GM21576 (cell line): Measurements from ENCODE around the gene HDGF.

ENCODE experiments used
- ATAC-seq: cut with Tn5 transposase; IDR thresholded peaks from one replicate; pipeline ENCODE4 v1.9.1; 2021; ENCODE audit warnings: mild to moderate bottlenecking, moderate library complexity; ENCODE audit not compliant: unreplicated experiment

HDGF gene

GRCh38 chr1:156746728-156747631 is 4.5 kb downstream of the HDGF start:
- no peak for ATAC-seq

- ATAC-seq, result no peak
Measured at GRCh38 chr1:156746406-156746727, 5.1 kb downstream of the HDGF start.

DNA sequence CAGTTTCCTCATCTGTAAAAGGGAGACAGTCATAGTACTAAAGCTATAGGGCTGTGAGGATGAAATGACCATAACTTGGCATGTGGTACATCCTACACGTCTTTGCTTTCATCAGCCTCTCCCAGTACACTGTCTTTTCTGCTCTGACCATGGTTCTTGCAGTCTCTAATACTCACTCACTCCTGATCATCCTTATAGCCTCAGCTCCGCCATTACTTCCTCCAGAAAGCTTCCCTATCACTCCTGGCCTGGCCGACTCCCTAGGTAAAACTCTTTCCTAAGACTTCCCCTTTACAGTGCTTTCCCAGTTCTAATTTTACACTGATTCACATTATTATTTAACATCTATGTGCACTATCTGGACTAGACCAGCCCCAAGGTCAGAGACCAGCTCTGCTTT is 5.6 kb downstream of the HDGF start:
- no peak for ATAC-seq

DNA sequence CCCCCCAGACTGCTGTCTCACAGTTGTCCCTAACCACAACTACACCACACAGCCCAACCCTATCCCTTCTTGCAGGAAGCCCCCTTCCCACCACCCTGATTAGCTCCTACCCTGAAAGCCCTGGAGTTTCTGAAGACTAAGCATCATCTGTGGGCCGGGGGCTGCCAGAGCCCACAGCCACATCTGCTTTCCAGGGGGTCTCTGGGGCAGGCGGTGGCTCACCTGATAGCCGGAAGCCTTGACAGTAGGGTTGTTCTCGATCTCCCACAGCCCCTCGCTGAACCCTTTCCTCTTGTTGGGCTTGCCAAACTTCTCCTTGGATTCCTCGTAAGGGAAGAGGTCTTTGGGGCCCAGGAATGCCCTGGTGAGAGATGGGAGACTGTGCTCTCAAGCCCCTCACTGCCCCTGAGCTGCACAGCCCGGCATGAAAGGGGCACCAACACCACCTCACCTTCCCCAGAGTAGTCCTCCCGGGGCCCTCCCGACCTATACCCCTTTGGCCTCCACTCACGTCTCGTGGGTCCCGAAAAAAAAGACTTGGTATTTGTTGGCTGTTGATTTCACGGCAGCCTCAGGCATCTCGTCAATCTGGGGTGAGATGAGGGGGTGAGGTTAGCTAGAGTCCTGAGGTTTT is 6.6 kb downstream of the HDGF start:
- no peak for ATAC-seq

GRCh38 chr1:156744344-156744743 is 7.1 kb downstream of the HDGF start:
- no peak for ATAC-seq

DNA sequence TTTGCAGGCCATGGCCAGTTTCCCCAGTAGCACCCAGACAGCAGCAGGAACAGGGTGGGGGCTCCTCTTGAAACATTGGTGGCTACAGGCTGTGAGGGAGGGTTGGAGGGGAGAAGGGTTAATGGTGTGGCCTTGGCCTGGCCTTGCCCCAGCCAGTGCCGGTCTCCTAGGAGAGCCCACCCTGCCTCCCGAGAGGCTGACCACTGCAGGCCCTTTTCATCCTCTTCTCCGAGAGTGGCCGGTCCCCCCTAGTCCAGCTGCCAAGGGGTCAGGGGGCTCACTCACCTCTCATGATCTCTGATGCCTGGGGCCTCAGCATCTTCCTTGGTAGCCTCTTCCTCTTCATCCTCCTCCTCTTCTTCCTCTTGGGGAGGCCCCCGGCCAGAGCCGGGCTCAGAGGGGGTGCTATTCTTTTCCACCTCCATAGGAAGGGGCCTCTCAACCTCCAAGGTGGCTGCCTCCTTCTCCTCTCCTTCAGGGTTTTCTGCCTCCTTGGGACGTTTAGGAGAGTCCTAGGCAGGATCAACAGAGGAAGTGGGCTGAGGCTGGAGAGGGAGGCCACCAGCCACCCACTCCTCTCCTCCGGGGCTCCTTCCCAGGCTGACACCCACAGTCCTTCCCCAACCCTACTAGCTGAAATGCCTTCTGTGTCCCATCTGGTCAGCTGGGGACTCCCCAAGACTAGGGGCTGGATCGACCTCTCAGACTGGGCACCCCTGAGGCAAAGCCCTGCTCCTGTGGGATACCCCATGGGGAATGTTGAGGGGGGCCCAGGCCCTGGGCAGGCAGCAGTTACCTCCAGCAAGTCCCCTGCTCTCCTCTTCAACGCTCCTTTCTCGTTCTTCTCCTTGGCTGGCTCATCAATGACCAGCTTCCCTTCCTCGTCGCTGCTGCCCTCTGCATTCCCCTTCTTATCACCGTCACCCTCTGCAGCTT is 7.8 kb downstream of the HDGF start:
- ATAC-seq, result no peak

DNA sequence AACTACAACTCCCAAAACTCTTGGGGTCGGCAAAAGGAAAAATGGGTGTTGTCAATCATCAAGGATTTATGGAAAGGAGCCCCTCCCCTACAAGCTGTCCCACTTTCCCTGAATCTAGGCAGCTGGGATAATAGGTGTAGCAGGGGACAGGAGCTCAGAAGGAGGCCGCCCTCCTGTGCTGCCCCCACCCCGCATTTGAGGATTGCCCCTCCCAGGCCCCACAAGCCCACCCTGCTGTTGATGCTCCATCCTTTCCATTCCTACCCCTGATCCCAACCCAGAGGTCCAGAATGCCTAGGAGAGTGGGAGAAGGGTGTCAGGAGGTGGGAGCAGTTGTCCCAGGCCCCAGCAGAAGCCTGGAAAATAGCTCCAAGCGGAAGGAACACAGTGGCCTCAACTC is 8.7 kb downstream of the HDGF start:
- ATAC-seq, result no peak

- no peak for ATAC-seq
Measured at GRCh38 chr1:156742017-156742416, 9.5 kb downstream of the HDGF start.

DNA sequence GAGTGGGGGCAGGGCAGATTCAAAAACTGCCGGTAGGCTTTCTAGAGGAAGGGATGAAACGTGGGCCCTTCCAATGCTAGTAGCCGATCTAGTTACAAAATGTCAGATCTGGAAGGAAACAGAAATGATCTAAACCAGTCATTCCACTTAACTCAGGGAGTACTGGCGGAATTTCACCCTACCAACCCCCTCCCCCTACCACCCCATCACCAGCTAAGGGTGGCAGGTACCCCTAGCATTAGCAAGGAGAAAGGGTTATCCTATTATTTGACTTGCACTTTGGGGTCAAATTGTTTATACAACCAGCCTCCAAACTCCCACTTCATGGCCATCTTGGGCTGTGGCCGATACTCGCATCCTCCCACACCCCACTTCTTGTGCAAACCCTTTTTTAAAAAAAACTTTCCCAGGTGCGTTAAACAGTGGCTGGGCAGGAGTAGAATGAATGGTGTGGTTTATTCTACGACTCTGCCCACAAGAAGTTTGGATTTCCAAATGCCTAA is 9.9 kb downstream of the HDGF start:
- ATAC-seq, result peak; percentile 8

- peak; percentile 82 for ATAC-seq
Measured at GRCh38 chr1:156740741-156741480, 10.6 kb downstream of the HDGF start, which contains the start of gene MRPL24. Gene MRPL24 (minus strand): TSS chr1:156741088. CDS start chr1:156738704, 2,384 bp downstream.

DNA sequence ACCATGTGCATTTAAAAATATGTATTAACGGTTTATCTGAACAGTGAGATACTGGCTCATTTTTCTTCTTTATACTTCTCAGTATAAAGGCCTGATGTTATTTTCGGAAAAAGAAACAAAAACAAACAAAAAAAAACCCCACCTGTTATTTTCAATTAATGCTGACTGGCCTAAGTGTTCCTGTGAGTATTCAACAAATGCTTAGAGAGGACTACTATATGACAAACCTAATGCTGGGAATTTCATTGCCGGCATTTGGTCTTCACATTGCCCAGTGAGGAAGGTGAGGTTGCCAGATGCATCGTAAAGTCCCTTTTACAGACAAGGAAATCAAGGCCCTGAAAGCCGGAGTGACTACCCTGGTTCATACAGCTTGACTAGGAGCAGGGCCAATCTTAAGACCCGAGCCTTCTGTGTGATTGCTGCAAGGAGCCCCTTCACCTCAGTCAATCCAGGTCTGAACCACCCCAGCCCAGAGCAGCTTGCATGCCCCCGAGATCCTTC is 11.2 kb downstream of the HDGF start:
- ATAC-seq, result no peak

DNA sequence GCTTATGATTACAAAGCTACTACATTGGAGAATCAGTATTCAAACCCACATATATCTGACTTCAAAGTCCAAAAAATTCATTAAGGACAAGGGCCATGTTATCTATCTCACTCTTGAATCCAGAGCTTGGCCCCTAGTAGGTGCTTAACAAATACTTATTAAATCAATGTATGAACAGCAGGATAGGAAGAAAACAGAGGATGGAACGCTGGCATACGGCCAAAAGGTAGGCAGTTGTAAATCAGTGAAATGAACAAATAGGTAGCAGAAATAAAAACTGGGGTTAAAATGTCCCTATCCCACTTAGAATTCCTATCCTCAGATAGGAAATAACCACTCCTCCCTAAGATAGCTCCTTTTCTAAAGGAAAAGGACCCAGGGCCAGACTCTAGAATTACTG is 12.6 kb downstream of the HDGF start:
- ATAC-seq, result no peak

GRCh38 chr1:156738407-156738806 is 13.1 kb downstream of the HDGF start:
- ATAC-seq, result no peak

DNA sequence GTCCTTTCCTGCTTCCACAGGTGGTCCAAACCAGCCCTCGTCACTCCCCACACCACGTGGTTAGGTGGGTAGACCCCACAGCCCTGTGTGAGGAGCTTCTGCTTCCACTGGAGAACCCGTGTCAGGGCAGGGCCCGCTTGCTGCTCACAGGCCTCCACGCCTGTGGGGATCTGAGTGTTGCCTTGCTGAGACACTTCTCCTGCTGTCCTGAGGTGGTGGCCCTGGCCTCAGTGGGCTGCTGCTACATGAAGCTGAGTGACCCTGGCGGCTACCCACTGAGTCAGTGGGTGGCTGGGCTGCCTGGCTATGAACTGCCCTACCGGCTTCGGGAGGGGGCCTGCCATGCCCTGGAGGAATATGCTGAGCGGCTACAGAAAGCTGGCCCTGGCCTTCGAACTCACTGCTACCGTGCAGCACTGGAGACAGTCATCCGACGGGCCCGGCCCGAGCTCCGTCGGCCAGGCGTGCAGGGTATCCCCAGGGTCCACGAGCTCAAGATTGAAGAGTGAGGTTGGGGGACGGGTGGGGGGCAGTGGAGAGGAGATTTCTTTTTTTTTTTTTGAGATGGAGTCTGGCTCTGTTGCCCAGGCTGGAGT is 17.4 kb downstream of the HDGF start:
- ATAC-seq, result no peak

- ATAC-seq, result peak; percentile 81
Measured at GRCh38 chr1:156728599-156729462, 22.6 kb downstream of the HDGF start, which contains the start of gene ISG20L2. Gene ISG20L2 (minus strand): TSS chr1:156728766. CDS start chr1:156727652, 1,114 bp downstream.

DNA sequence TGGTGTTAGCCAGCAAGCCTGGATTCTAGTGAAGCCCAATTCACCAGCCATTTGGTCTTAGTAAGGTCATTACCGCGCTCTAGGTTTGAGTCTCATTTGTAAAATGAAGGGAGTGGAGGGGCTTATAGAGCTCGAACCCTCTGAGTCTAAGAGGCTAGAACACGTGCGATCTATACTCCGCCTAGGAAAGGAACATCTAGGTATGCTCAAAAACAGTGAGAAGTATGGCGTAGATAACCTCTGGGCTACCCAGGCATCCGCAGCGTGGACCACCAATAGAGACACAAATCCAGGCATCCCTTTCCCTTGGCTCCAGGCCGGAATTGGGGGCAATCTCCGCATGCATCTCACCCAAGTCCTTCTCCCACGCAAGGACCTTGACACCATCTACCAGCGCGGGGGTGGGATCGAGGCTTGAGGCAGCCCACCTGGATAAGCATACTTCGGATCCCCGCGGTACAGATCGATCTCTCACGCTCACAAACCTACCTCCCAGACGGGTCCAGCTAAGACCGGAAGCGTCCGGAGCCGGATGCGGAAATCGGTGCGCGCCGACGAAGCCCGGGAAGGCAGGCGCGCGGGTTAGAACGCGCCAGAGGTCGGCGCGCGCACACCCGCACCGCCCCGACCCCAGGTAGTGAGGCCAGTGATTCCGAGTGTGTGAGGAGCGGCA is 23.4 kb downstream of the HDGF start, which contains the start of gene METTL25B:
Gene METTL25B (plus strand): TSS at position 544 of the 673 bp plus-strand sequence. CDS start 636 bp downstream, outside the sequence.
- peak; percentile 46 for ATAC-seq

DNA sequence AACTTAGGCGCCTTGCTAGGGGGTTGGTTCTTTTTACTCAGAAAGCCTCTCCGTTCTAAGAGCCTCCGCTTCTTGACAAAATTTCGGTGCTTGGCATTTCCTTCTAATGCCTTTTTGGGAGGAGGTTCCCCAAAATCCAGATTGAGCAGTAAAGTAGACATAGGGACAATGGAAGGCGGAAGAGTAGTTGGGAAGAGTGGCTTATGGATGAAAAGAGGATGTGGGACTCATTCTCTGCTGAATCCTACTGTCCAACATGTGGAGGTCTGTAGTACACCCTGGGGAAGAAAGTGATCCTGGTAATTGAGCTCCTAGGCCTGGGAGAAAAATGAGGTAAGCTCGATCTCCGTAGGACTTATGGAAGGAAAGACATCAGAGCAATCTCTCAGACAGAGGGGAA is 24.0 kb downstream of the HDGF start:
- no peak for ATAC-seq
